ENCODE measurements around the gene AHRR. TPM values are rescaled to one million over a fixed set of nuclear protein-coding genes. Genes with fewer than 3 reads are reported as not detected.

The AHRR gene
- total RNA-seq, 1 experiment from 2014 or later: 3.2 TPM

- BruUV-seq (replicated peaks): no TSS peak
- Mint-ChIP-seq H3K4me1 (ENCODE audit: insufficient read depth, unreplicated experiment) (peaks cover 9% of the 10 kb centered on the region), H3K9me3 (ENCODE audit: unreplicated experiment) (no peaks in the 10 kb centered on the region), H3K27ac (ENCODE audit: low read depth, unreplicated experiment) (no peak overlapping the region), H3K36me3 (ENCODE audit: insufficient read depth, unreplicated experiment) (no peaks in the 10 kb centered on the region), H3K27me3 (ENCODE audit: insufficient read depth, unreplicated experiment) (no peaks in the 10 kb centered on the region), H3K4me3 (ENCODE audit: unreplicated experiment) (no peak overlapping the region)
- POLR2A ChIA-PET: interaction anchor here (1.7 kb wide), 1 partner anchor 11 kb away, joined by 5 read pairs; the partner anchor contains the start of gene EXOC3
- CTCF ChIA-PET: interaction anchor here (0.6 to 11.2 kb wide), 6 partner anchors 13 to 290 kb away, joined by 3 to 94 read pairs (median 3); partner anchors contain the start of gene AHRR
- intact Hi-C loops (cut with micrococcal nuclease): no loop called here
- DNase-seq (ENCODE audit: unreplicated experiment): no peak
- TF ChIP-seq, protein P1, sequence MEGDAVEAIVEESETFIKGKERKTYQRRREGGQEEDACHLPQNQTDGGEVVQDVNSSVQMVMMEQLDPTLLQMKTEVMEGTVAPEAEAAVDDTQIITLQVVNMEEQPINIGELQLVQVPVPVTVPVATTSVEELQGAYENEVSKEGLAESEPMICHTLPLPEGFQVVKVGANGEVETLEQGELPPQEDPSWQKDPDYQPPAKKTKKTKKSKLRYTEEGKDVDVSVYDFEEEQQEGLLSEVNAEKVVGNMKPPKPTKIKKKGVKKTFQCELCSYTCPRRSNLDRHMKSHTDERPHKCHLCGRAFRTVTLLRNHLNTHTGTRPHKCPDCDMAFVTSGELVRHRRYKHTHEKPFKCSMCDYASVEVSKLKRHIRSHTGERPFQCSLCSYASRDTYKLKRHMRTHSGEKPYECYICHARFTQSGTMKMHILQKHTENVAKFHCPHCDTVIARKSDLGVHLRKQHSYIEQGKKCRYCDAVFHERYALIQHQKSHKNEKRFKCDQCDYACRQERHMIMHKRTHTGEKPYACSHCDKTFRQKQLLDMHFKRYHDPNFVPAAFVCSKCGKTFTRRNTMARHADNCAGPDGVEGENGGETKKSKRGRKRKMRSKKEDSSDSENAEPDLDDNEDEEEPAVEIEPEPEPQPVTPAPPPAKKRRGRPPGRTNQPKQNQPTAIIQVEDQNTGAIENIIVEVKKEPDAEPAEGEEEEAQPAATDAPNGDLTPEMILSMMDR (IDR thresholded peaks at IDR 0.05; ENCODE audit: unreplicated experiment): no peak
These were observed 110.8 kb downstream of the AHRR start for GRCh38 chr5:432201-432927.

DNA sequence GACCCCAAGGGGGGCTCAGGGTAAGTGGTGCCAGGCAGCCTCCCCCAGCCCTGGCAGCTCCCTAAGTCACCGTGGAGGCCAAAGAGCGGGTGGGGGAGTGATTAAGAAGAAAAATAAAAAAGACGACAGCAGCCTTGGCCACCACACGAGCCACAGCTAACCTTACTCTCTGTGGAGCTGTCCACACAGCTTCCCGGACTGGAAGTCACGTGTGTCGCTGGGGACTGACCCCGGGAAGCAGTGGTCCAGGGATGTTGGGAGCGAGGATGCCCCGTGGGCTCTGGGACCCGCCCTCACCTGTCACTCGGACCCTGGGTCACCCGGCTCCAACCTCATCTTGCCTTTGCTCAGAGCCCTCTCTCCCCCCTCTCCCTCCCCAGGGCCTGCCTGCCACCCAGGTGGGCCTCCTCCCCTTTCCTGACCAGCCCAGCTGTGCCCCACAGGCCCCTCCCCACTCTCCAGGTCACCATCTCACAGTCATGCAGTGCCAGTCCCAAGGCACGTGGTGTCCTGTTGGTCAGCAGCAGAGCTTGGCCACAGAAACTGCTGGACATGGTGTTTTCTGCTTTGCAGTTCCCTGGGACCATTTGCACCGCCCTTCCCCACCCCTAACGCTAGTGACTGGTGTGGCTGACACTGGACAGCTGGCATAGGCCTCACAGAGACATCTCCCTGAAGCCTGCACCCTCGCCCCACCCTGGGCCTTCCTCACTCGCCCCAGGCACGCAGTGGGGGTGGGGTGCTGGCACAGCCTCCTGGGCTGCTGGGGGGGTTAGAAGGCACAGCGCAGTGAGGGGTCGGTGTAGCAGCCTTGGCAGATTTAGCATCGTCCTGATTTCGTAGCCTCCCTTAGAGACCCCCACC lies 111.6 kb downstream of the AHRR start:
- H3K27ac Mint-ChIP-seq (ENCODE audit: low read depth, unreplicated experiment): no peak overlapping the region
- CTCF ChIA-PET: interaction anchor here (0.6 to 11.2 kb wide), 5 partner anchors 13 to 243 kb away, joined by 3 to 94 read pairs (median 4); partner anchors contain the start of gene AHRR
- no peaks in the 10 kb centered on the region for H3K27me3 Mint-ChIP-seq (ENCODE audit: insufficient read depth, unreplicated experiment)
- peaks cover 9% of the 10 kb centered on the region for H3K4me1 Mint-ChIP-seq (ENCODE audit: insufficient read depth, unreplicated experiment)
- POLR2A ChIA-PET: interaction anchor here (0.7 kb wide), 1 partner anchor 26 kb away, joined by 3 read pairs; no protein-coding TSS in a partner anchor
- no peak for DNase-seq (ENCODE audit: unreplicated experiment)
- no peaks in the 10 kb centered on the region for H3K36me3 Mint-ChIP-seq (ENCODE audit: insufficient read depth, unreplicated experiment)
- H3K9me3 Mint-ChIP-seq (ENCODE audit: unreplicated experiment): no peaks in the 10 kb centered on the region
- H3K4me3 Mint-ChIP-seq (ENCODE audit: unreplicated experiment): no peak overlapping the region
- intact Hi-C loops (cut with micrococcal nuclease): no loop called here
- BruUV-seq (replicated peaks): no TSS peak
- TF ChIP-seq, protein P1 (IDR thresholded peaks at IDR 0.05; ENCODE audit: unreplicated experiment): no peak

DNA sequence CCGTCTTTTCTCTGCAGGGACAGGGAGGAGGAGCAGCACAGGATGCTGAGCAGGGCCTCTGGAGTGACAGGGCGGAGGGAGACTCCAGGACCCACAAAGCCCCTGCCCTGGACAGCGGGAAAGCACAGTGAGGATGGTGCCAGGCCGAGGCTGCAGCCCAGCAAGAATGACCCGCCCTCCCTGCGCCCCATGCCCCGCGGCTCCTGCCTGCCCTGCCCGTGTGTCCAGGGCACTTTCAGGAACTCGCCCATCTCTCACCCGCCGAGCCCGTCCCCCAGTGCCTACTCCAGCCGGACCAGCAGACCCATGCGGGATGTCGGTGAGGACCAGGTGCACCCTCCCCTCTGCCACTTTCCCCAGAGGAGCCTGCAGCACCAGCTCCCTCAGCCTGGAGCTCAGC lies 112.3 kb downstream of the AHRR start:
- no peak for DNase-seq (ENCODE audit: unreplicated experiment)
- POLR2A ChIA-PET: interaction anchor here (0.7 kb wide), 1 partner anchor 27 kb away, joined by 3 read pairs; no protein-coding TSS in a partner anchor
- H3K27me3 Mint-ChIP-seq (ENCODE audit: insufficient read depth, unreplicated experiment): no peaks in the 10 kb centered on the region
- H3K27ac Mint-ChIP-seq (ENCODE audit: low read depth, unreplicated experiment): no peak overlapping the region
- H3K4me3 Mint-ChIP-seq (ENCODE audit: unreplicated experiment): no peak overlapping the region
- no peaks in the 10 kb centered on the region for H3K36me3 Mint-ChIP-seq (ENCODE audit: insufficient read depth, unreplicated experiment)
- H3K4me1 Mint-ChIP-seq (ENCODE audit: insufficient read depth, unreplicated experiment): peaks cover 9% of the 10 kb centered on the region
- H3K9me3 Mint-ChIP-seq (ENCODE audit: unreplicated experiment): no peaks in the 10 kb centered on the region
- no TSS peak for BruUV-seq (replicated peaks)
- TF ChIP-seq, protein P1 (IDR thresholded peaks at IDR 0.05; ENCODE audit: unreplicated experiment): no peak
- CTCF ChIA-PET: interaction anchor here (1.7 to 11.2 kb wide), 2 partner anchors 13 to 116 kb away, joined by 9 to 94 read pairs; partner anchors contain the start of gene AHRR
- intact Hi-C loops (cut with micrococcal nuclease): no loop called here
